Activated naive CD4-positive, alpha-beta T cell treated with anti-CD3 and anti-CD28 coated beads, Interleukin-2, amount 50 U/mL, for 16 hours (primary cell): ENCODE results near the gene PLN.

Experiments used
- DNase-seq: peaks from one replicate; pipeline ENCODE4 v3.0.0-alpha.2; 2020

PLN gene

DNA sequence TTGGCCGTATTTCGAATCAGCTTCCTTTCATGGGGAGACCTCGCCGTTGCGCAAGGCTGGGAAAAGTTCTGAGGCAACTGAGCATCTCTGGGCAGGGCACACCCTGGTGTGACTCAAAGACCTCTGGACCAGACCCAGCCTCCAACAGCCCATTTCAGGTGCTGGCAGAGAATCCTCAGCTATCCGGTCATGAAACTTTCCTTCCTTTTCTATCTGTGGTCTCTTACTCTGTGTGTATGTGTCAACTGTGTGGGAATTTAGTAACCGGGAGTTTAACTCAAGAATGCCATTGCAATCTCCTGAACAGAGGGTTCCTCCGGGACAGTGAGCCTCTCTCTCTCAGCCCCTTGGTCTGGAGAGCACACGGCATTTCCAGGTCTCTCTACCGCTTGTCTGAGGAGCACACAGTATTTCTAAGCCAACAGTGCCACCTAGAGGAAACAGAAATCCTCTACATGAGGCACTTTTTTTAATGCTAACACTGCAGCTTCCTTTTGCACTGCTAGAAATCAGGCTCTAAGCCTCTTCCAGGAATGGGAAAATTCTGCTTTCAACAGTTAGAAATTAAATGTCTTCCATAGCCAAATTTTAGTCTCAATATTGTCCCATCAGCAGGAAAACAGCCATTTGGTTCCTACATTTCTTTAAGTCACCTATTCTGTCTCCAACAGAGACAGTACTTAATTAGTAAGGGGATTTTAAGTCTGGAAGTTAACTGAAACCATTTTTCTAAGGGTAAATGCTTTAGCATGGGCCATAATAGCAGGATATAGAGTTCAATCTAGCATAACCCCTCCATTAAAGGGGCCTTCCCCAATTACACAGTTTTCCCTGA, 32.7 kb downstream of the PLN start:
- no peak for DNase-seq

DNA sequence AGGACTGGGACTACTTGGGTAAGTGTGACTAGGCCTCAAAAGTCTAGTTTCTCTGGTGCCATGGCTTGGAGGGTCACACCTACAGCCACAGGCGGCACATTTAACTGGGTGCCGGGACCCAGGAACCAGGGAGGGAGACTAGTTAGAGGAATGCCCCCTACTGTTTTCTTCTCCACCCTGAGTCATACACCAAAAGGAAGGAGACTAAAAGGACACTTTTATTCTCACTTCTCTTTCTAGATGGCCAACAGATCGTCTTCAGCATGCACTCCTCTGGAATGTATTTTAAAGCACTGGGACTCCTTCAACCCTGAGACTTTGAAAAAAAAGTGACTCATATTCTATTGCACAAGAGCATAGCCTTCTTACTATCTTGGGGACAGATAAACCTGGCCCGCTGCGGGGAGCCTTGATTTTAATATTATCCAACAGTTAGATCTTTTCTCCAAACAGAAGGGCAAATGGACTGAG, 33.4 kb downstream of the PLN start:
- DNase-seq: no peak

DNA sequence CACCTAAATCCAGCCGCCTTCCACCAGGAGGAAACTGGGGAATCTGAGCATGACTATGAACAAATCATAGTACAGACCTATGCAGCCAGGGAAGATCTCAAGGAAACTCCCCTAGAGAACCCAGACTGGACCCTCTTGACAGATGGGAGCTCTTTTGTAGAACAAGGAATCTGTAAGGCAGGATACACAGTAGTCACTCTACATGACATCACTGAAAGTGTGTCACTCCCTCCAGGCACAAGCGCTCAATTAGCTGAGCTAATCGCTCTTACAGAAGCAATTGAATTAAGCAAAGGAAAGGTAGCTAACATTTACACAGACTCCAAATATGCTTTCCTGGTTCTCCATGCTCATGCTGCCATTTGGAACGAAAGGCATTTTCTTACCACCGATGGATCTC, 36.8 kb downstream of the PLN start:
- no peak for DNase-seq

- no peak for DNase-seq
Measured at GRCh38 chr6:118586746-118587485, 38.8 kb downstream of the PLN start.

- no peak for DNase-seq
Measured at GRCh38 chr6:118588626-118589025, 40.5 kb downstream of the PLN start.

- DNase-seq: no peak
Measured at GRCh38 chr6:118589186-118589585, 41.1 kb downstream of the PLN start.

DNA sequence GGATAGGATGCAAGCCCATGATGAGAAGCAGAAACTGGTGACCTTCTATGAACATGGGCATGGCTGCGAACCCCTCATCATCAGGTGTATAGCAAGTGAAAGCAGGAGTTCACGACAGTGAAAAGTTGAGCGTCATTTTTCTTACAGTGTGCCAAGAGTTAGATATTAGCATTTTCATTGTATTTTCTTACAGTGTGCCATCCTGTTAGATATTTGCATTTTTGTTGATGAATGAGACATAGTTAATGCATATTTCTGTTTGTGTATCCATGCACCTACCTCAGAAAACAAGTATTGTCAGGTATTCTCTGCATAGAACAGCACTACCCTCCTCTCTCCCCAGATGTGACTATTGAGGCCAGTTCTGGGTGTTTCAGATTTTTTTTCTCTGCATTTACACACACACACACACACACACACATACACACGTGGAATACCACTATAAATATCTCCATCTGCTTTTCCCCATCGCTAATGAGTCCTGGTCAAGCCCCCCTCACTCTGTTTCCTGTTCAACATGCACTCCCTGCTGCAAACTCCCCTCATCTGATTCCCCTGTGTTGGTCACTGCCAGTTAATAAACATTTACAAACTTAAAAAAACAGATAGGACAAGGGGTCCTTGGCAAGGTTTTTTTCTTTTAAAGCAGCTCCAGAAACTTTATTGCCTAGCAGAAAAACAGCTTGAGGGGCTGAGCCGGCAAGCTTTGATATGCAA, 41.7 kb downstream of the PLN start:
- no peak for DNase-seq

- DNase-seq: no peak
Measured at GRCh38 chr6:118591897-118592296, 43.8 kb downstream of the PLN start.

DNA sequence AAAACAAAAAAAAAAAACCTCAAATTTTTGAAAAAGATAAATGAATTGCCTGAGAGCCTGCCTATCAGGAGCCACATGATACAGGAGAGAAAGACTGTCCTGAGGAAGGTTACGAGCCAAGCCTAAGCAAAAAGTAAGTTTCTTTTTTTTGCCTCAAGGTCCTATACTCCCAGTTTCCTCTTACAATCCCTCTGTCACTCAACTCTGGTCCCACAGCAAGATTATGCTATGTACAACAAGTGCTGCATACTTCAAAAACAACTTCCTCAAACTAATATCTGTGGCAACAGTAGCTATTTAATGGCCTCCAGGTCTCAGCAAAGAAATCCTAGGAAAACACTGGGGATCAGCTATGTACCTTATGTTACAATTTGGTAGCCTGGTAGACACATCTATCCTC, 46.8 kb downstream of the PLN start:
- no peak for DNase-seq

GRCh38 chr6:118596774-118597320, 48.8 kb downstream of the PLN start:
- DNase-seq: no peak

DNA sequence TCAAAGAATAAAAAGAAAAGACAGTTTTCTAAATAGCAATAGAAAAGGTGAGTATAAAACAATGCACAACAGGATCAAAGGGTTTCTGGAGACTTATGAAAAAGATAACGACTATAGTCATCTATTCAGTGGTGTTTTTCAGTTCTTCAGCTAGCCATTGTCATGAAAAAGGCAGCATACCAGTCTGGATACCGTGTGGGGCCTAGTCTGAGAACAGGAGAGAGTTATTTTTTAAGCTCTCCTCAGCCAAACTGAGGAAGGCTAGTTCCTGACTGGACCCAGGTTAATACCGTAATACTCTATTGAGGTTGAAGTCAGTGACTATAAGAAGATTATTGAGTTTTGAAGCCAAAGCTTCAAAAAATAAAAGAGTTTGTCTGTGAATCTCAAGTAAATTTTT, 49.5 kb downstream of the PLN start:
- DNase-seq: no peak

DNA sequence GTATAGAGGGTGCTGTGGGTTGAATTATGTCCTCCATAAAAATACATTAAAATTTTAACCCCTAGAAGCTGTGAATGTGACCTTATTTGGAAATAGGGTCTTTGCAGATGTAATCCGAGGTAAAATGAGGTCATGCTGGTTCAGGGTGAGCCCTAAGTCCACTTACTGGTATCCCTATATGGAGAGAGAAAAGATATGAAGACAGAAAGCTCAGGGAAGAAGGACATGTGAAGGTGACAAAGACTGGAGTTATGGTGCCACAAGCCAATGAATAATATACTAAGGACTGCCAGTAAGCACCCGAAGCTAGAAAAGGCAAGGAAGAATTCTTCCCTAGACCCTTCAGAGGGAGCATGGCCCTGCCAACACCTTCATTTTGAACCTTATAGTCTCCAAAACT, 50.2 kb downstream of the PLN start:
- DNase-seq: no peak

DNA sequence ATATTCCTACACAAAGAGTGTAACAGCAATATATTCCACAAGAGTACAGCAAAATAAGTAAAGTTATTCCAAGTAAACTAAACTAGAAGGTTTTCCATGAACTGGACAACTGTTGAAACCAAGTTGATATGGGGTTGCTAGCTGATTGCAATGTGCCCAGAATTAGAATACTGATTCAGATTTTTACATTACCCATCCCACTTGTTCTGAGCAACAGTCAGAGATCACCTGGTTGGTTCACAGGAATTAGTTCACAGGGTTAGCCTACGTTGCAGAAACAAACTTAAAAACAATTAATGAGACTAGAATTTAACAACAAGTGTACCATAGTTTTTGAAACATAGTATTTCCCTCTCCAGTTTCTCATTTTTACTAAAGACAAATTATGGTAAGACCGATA, 54.2 kb downstream of the PLN start:
- DNase-seq: no peak

DNA sequence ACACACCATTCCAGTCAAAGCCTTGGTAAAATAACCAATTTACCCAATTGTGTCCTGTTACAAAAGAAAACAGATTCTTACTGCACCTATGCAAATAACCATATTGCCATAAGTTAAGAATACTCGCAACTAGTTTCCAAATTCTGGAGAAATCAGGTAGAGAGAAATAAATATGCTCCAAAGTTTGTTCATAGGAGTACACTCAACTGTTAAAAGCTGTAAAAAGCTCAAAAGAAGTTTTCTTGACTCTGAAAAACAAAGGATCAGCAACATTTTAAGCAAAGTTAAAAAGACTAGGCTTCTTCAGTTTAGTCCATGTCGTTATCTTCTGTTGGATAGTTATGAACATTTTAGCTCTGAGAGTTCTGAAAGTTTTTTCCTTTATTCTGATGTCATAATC, 55.3 kb downstream of the PLN start:
- DNase-seq: no peak

DNA sequence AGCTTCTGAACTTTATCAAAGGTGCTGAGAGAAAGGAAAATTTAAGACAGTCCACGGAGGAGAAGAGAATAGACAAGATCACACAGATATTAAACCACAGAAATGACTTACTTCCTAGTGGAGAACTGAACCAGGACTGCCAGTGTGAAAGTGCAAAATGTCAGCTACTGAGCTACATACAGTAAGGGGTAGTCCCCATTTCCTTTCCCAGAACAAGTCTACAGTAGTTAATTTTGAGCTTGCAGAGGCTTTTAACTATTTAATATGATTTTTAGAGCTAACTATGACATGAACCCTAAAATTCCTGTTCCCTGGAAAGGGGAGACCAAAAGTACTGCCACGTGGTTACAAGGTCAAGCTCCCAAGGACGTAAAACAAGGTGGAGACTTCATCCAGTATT, 58.2 kb downstream of the PLN start:
- no peak for DNase-seq

DNA sequence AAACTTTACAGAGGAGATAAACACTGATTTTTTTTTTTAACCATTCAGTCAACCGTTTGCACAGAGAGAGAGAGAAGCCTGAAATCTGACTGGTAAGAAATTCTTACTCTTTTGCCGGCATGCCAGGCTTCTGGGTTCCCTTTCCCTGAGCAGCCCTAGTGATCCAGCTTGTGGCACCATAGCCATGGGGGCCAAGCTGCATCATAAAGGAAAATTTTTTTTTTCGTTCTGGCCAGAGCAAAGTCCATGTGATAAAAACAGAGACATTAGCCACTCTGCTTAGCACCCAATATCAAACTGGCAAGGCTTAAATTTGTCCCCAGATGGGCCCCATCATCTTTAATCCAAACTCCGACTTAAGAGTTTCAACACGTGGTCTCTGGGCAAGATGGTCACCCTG, 58.8 kb downstream of the PLN start:
- DNase-seq: no peak
